ENCODE measurements around the gene COL23A1.

DNA sequence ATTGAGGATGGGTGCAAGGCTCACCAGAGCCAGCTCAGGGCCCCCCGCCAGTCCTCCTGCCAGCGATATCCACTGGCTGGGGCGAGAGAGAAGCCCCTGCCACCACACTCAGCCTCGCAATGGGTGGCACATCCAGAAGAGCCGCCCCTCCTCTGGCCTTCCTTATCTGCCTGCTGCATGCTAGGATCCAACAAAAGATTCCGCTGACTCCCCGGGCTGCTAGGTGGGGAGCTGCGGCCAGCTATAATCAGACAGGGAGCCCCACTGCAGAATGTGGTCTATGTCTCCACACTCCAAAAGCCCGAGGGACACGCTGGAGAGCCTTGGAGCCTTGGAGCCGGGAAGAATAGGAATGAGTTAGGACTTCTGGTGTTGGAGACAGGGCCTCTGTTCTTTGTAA lies 32.8 kb downstream of the COL23A1 start:
- no peak for TF ChIP-seq CTCF (conservative IDR thresholded peaks at IDR 0.05; ENCODE audit: low read depth, low read length)
- no peak for TF ChIP-seq EZH2 (IDR thresholded peaks at IDR 0.05; ENCODE audit: borderline replicate concordance, low read depth, low read length, poor library complexity, severe bottlenecking)
